NOMO-1 (cell line): ENCODE measurements around the gene COL4A2.

Source experiments
- DNase-seq, 2 experiments: peaks; one replicate each; lab custom pipeline; 2025; ENCODE audit not compliant: unreplicated experiment in 2 of 2; lab: John Stamatoyannopoulos, UW

Gene COL4A2

GRCh38 chr13:110541526-110541920 is 234.4 kb downstream of the COL4A2 start:
- no peak for DNase-seq

DNA sequence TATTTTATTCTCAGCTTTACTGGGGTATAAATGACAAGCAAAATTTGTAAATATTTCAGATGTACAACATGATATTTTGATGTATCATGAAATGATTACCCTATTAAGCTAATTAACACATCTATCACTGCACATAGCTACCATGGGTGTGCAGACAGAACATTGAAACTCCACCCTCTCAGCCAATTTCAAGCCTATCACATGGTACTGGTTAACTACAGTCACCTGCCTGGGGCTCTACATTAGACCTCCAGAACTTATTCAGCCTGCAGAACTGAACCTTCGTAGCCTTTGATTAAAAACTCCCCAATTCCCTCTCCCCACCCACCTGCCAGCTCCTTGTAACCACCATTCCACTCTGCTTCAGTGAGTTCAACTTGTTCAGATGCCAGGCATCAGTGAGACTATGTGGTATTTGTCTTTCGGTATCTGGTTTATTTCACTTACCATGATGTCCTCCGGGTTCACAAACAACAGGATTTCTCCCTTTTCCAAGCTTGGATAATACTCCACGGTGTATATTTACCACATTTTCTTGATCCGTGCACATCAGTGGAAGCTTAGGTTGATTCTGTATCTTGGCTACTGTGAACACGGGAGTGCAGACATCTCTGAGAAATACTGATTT is 235.2 kb downstream of the COL4A2 start:
- DNase-seq = no peak

DNA sequence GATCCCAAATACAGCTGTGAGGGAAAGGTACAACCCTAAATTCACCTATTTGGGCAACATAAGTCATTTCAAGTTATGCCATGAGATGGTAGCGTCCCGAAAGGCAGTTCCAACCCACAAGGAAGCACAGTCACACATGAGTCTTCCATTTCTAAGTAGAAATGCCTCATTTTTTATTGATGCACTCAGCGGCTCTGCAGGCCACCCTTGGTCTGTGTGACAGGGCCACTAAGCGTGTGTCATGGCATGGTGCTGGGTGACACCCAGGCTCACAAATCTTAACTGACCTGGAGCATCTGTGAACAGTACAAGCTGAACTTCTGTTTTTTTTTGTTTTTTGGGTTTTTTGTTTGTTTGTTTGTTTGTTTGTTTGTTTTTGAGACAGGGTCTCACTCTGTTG is 239.3 kb downstream of the COL4A2 start:
- no peak for DNase-seq

- no peak for DNase-seq
These were observed 239.8 kb downstream of the COL4A2 start for GRCh38 chr13:110546926-110547325.

DNA sequence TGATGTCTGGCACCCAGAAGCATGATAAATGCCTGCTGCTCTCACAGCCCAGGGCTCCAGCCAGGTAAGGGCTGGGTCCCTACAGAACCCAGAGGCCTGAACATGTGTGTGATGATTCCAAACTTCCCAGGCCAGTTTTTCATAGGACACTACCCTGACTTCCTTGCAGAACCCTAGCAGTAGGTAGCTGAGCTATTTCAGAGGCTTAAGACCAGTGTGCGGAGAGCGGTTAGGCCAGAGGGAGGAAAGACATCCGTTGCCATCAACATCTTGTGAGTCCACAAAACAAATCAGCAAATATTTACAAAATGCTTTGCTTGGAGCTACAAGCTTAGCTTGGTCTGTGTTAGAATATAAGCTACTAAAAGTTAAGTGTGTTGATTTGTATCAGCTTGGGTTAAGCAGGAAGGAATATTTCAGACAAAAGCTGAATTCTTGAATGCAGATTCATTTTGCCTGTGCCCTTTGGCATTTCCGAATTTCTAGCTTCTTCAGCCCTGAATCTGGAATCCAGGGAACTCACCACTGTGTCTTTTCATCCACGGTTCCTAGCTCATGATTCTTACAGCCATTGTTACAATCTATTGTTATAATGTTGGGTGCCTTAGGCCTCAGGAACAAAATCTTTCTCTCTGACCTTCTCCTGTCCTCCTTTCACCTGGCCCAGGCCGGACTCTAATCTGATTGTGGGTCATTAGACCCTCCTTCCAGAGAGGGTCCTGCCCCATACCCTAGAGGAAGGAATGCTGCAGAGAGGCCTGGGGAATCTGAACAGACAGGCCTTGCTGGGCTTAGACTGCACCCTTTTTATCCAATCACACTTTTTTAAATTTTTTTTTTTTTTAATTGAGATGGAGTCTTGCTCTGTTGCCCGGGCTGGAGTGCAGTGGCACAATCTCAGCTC is 242.1 kb downstream of the COL4A2 start:
- DNase-seq = no peak

GRCh38 chr13:110549795-110550160 is 242.7 kb downstream of the COL4A2 start:
- no peak for DNase-seq

DNA sequence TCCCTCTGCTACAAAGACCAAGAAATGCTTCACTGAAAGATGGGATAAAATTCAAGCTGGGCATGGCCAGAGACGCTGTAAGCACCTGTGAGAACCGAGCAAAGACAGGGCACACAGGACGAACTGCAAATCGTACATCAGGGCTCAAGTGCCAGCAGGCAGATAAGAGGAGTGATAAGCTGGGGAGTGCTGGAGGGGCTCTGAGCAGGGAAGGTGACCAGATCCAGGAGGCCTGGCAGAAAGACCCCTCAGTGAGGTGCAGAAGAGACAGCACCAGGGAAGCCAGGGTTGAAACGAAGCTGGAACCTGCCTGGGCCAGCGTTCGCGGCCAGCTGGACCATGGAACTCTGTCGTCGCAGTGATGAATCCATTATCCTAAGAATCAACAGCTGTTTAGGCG is 244.2 kb downstream of the COL4A2 start:
- DNase-seq = no peak

GRCh38 chr13:110552767-110553166 is 245.7 kb downstream of the COL4A2 start:
- no peak for DNase-seq

GRCh38 chr13:110553417-110553816 is 246.3 kb downstream of the COL4A2 start:
- no peak for DNase-seq

DNA sequence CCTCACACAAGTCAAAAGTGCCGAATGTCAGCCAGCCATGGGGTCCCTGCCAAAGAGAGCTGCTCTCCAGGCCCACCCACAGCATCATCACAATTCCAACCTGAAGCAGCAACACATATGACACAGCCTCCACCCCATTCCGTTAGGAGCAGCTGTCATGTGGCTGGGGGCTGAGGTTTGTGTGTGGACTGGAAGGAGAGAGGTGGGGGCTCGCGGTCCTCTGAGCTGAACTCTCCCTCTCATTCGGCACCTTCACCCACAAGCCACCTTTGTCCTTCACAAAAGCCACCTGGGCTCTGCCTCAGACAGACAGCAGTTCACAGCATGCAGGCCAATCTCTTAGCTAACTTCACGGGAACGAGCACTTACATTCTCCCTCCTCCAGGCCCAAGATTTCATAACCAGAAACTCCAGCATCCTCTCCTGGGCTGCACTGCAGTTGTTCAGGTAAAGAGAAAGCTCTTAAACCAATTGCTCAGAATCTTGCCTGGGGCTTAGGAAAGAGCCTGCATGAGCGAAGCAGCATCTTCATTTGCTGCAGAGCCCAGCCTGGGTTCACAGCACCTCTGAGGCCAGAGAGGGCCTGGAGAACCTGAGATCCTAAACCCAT is 247.2 kb downstream of the COL4A2 start:
- no peak for DNase-seq

DNA sequence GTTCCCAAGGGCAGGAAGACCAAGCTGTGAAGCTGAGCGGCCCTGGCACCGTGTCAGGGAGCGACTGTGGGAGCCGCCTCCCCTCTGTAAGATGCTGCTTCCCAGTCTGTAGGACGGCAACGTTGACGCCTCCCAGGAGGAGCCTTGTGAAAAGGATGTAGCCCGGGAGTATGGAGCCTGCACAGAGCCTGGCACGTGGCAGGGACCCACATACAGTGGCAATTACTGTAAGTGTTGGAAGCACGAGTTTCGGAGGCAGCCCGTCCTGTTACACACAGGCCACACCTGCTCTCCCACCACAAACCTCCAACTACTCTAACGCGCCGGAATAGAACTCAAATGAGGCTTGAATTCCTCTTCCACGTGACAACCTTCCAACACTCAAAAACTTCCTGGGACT is 247.9 kb downstream of the COL4A2 start:
- no peak for DNase-seq

DNA sequence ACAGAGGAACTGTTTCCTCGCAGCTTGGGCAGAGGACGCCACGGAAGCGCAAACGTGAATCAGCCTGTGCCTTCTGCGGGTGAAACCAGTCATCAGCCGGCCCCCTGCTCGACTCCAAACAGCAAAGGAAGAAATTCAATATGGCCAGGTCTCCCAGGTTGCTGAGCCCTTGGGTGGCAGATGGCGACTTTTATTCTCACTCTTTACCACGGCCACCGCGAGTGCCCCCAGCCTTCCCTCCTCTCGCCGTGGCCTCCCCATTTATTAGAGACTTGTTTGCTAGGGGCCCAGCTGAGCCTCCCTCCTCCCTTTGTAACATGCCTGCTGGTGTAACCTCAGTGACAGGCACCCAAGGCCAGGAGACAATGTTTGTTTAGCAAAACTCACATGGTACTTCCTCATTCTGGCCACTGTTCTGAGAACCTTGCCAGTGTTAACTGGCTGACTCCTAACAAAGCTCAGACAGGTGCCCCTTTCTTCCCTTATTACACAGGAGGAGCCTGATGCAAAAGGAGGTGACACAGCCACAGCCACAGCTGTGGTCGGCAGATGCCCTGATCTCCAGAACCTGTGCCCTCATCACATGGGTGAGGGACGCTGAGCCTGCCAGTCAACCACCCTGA is 248.6 kb downstream of the COL4A2 start:
- DNase-seq = peak; percentile 68 to 71

GRCh38 chr13:110556224-110556606 is 249.1 kb downstream of the COL4A2 start:
- no peak for DNase-seq

DNA sequence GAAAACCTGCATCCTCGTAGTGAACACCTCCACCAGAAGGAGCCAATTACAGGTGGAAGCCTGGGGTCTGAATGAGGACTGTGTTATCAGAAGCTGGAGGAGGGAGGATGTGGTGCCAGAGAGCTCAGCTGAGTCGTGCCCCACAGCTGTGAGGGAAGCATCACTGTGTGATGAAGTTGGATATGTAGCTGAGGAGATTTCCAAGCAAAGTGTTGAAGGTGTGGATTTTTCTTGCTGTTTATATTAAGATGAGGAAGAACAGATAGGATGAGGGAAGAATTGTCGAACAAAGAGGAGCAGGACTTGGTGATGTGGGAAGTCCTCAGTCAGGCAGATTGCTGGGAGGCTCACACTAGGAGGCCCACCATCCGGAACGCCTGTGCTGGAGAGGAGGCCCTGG is 250.0 kb downstream of the COL4A2 start:
- DNase-seq = no peak

- no peak for DNase-seq
These were observed 250.7 kb downstream of the COL4A2 start for GRCh38 chr13:110557610-110558305.

DNA sequence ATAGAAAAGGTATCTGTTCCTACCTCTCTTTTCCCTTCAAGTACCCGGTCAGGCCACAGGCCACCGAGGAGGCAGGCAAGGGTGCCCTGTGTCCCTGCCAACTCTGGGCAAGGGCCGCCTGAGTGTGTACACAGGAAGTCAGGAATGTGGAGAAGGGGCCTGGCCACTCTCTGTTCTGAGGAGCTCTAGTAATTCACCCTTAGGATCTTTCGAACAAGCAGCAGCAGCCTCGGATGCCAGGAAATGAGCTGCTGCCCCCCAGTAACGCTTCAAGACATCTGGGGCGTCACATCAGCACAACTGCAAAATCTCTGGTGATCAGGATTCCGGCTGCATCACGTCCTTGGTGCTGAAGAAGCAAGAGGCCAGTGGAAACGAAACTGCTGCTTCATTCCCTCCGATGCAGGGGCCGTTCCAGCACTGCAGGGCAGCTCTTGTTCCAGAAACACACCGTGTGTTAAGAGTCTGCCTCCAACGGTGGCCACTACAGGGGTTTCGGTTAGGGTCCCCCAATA is 252.4 kb downstream of the COL4A2 start:
- no peak for DNase-seq

GRCh38 chr13:110559986-110560385 is 252.9 kb downstream of the COL4A2 start:
- DNase-seq = no peak

GRCh38 chr13:110560601-110561343 is 253.7 kb downstream of the COL4A2 start:
- peak in 1 of 2 experiments; percentile 36 for DNase-seq

DNA sequence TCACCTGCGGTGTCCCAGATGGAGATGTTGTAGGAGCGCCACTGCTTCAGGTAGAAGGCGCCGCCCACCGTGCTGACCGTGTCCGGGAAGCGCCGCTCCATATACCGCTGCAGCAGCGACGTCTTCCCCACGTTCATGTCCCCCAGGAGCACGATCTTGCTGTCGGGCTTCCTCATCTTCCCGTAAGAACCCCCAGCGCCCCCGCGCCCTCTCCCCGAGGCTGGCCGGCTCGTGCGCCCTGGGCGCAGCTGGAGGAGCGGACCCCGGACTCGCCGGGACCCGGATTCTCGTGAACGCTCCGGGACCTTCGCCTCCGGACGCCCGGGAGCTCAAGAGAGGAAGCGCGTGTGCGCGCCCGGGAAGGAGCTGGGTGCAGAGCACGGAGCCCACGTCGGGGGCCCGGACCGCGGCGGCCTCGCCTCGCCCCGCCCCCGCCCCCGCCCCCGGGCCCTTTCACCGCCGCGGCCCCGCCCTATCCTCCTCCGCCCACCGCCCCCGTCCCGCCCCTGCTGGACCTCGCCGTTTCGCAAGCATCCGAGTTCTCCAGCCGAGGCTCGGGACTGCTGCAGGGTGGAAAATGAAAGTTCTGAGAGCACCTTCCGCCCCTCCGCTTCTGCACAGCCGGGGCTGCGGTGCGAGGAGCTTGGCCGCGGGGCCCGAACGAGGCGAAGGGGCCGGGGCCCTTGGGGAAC is 254.4 kb downstream of the COL4A2 start, which contains the start of gene RAB20:
Gene RAB20 (minus strand): TSS at position 379 of the 692 bp plus-strand sequence. CDS start 203 bp downstream, at position 176.
- peak; percentile 83 to 86 for DNase-seq
